Measurements from ENCODE around the gene TNNC1. TPM values are rescaled to one million over a fixed set of nuclear protein-coding genes. Genes with fewer than 3 reads are reported as not detected.
A peak's percentile ranks its signal among the peaks of the same experiment; 100 is the strongest.

The TNNC1 gene
- total RNA-seq, 2 experiments from 2014 or later: 5.3 to 6.6 TPM

- POLR2A ChIA-PET: no interaction called here
- Histone ChIP-seq H3K4me3 (ENCODE audit: low read length) (no peak overlapping the region), H3K36me3 (ENCODE audit: insufficient read depth, low read length) (no peaks in the 10 kb centered on the region), H3K27ac (ENCODE audit: low read depth in 1 of 2, low read length in 2 of 2) (no peak overlapping the region), H3K27me3 (ENCODE audit: control insufficient read depth in 1 of 2, insufficient read depth in 2 of 2, low read length in 2 of 2) (no peaks in the 10 kb centered on the region), H3K9me3 (ENCODE audit: control insufficient read depth in 1 of 2, insufficient read depth in 1 of 2, low read length in 2 of 2) (no peaks in the 10 kb centered on the region), H3K4me1 (ENCODE audit: insufficient read depth, low read length) (peaks cover 42% of the 10 kb centered on the region)
- Mint-ChIP-seq H3K4me3 (no peak overlapping the region), H3K27me3 (no peaks in the 10 kb centered on the region), H3K36me3 (ENCODE audit: low read depth) (peaks cover 17% of the 10 kb centered on the region), H3K27ac (peak overlapping the region; percentile 33), H3K9me3 (no peaks in the 10 kb centered on the region), H3K4me1 (ENCODE audit: low read depth) (peaks cover 31% of the 10 kb centered on the region)
- intact Hi-C loops (cut with DNase I, micrococcal nuclease): no loop called here
- DNase-seq (no peak), ATAC-seq (ENCODE audit: poor library complexity) (no peak)
- TF ChIP-seq CTCF (IDR thresholded peaks at IDR 0.05): no peak
- CTCF ChIA-PET: no interaction called here
Observed at GRCh38 chr3:52452126-52452525, 1.7 kb downstream of the TNNC1 start.

GRCh38 chr3:52451237-52452083, 2.4 kb downstream of the TNNC1 start:
- Histone ChIP-seq H3K27ac (ENCODE audit: low read depth in 1 of 2, low read length in 2 of 2) (no peak overlapping the region), H3K27me3 (ENCODE audit: control insufficient read depth in 1 of 2, insufficient read depth in 2 of 2, low read length in 2 of 2) (no peaks in the 10 kb centered on the region), H3K9me3 (ENCODE audit: control insufficient read depth in 1 of 2, insufficient read depth in 1 of 2, low read length in 2 of 2) (no peaks in the 10 kb centered on the region), H3K4me3 (ENCODE audit: low read length) (no peak overlapping the region), H3K36me3 (ENCODE audit: insufficient read depth, low read length) (no peaks in the 10 kb centered on the region), H3K4me1 (ENCODE audit: insufficient read depth, low read length) (peaks cover 40% of the 10 kb centered on the region)
- Mint-ChIP-seq H3K4me3 (peak overlapping the region; percentile 25), H3K9me3 (no peaks in the 10 kb centered on the region), H3K4me1 (ENCODE audit: low read depth) (peaks cover 28% of the 10 kb centered on the region), H3K36me3 (ENCODE audit: low read depth) (peaks cover 15% of the 10 kb centered on the region), H3K27me3 (no peaks in the 10 kb centered on the region), H3K27ac (peak overlapping the region; percentile 33)
- ChIA-PET POLR2A (no interaction called here), CTCF (no interaction called here)
- DNase-seq (no peak), ATAC-seq (ENCODE audit: poor library complexity) (no peak)
- intact Hi-C loops (cut with DNase I, micrococcal nuclease): no loop called here
- TF ChIP-seq CTCF (IDR thresholded peaks at IDR 0.05): no peak

GRCh38 chr3:52450489-52451236, 3.2 kb downstream of the TNNC1 start:
- ATAC-seq (ENCODE audit: poor library complexity) (no peak), DNase-seq (no peak)
- Mint-ChIP-seq H3K4me3 (no peak overlapping the region), H3K4me1 (ENCODE audit: low read depth) (peaks cover 23% of the 10 kb centered on the region), H3K9me3 (no peaks in the 10 kb centered on the region), H3K27ac (peak overlapping the region; percentile 11), H3K27me3 (no peaks in the 10 kb centered on the region), H3K36me3 (ENCODE audit: low read depth) (peaks cover 7% of the 10 kb centered on the region)
- Histone ChIP-seq H3K4me1 (ENCODE audit: insufficient read depth, low read length) (peaks cover 34% of the 10 kb centered on the region), H3K27me3 (ENCODE audit: control insufficient read depth in 1 of 2, insufficient read depth in 2 of 2, low read length in 2 of 2) (no peaks in the 10 kb centered on the region), H3K27ac (ENCODE audit: low read depth in 1 of 2, low read length in 2 of 2) (no peak overlapping the region), H3K9me3 (ENCODE audit: control insufficient read depth in 1 of 2, insufficient read depth in 1 of 2, low read length in 2 of 2) (no peaks in the 10 kb centered on the region), H3K4me3 (ENCODE audit: low read length) (no peak overlapping the region), H3K36me3 (ENCODE audit: insufficient read depth, low read length) (no peaks in the 10 kb centered on the region)
- no peak for TF ChIP-seq CTCF (IDR thresholded peaks at IDR 0.05)
- intact Hi-C loops (cut with DNase I, micrococcal nuclease): no loop called here
- CTCF ChIA-PET: interaction anchor here (0.9 kb wide), 1 partner anchor 38 kb away, joined by 4 read pairs; no protein-coding TSS in a partner anchor
- POLR2A ChIA-PET: interaction anchor here (0.9 kb wide), 1 partner anchor 455 kb away, joined by 4 read pairs; the partner anchor contains the start of gene RPL29

Measured in CD4-positive, alpha-beta T cell (primary cell).